GM13976 (cell line): ENCODE measurements around the gene PLK3.

ENCODE experiments used
- DNase-seq: peaks from one replicate; pipeline ENCODE4 v3.0.0; 2012; ENCODE audit warnings: low spot score
- in situ Hi-C: fragments of 300-500 bp; cut with MboI; formaldehyde crosslinking; loops from one replicate; pipeline ENCODE4 v1.12.0; 2022; ENCODE audit warnings: low sequenced_read_pairs, mixed read lengths, inconsistent platforms; ENCODE audit not compliant: unreplicated experiment
- TF ChIP-seq, protein P1 (sequence below): IDR thresholded peaks from 2 replicates; pipeline ENCODE4 v1.5.1; 2012; ENCODE audit warnings: borderline replicate concordance, mild to moderate bottlenecking; ENCODE audit not compliant: insufficient read depth; ENCODE audit errors: extremely low read depth, missing control alignments, control extremely low read depth

PLK3 gene

DNA sequence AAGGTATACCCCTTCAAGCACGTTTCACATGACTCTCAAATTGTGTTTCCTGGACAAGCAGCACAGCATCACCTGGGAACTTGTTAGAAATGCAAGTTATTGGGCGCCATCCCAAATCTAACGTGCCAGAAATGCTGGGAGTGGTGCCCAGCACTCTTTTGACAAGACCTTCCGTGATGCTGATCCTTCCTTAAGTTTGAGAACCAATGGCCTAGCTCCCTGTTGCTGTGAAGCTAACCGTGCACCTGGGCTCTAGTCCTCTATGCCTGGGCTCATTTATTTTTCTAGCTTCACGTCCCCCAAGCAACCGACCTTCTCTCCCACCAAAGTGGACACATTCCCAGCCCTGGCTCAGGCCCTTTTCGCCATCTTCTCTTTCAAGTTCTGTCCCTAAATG lies 16.5 kb upstream of the PLK3 start:
- DNase-seq: no peak
- in situ Hi-C loops: no loop called here
- TF ChIP-seq, protein P1, sequence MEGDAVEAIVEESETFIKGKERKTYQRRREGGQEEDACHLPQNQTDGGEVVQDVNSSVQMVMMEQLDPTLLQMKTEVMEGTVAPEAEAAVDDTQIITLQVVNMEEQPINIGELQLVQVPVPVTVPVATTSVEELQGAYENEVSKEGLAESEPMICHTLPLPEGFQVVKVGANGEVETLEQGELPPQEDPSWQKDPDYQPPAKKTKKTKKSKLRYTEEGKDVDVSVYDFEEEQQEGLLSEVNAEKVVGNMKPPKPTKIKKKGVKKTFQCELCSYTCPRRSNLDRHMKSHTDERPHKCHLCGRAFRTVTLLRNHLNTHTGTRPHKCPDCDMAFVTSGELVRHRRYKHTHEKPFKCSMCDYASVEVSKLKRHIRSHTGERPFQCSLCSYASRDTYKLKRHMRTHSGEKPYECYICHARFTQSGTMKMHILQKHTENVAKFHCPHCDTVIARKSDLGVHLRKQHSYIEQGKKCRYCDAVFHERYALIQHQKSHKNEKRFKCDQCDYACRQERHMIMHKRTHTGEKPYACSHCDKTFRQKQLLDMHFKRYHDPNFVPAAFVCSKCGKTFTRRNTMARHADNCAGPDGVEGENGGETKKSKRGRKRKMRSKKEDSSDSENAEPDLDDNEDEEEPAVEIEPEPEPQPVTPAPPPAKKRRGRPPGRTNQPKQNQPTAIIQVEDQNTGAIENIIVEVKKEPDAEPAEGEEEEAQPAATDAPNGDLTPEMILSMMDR: no peak

- in situ Hi-C loops: no loop called here
- TF ChIP-seq, protein P1: no peak
- peak; percentile 67 for DNase-seq
These were observed 15.8 kb upstream of the PLK3 start for GRCh38 chr1:44784094-44785028.

- DNase-seq: no peak
- TF ChIP-seq, protein P1: no peak
- in situ Hi-C loops: no loop called here
These were observed 15.2 kb upstream of the PLK3 start for GRCh38 chr1:44785029-44785380.

GRCh38 chr1:44785501-44786137 lies 14.6 kb upstream of the PLK3 start:
- TF ChIP-seq, protein P1: no peak
- no peak for DNase-seq
- in situ Hi-C loops: no loop called here

- peak; percentile 83 for DNase-seq
- TF ChIP-seq, protein P1: peak; percentile 94
- in situ Hi-C loops: no loop called here
These were observed 13.9 kb upstream of the PLK3 start for GRCh38 chr1:44786138-44786840.

GRCh38 chr1:44786841-44787426 lies 13.2 kb upstream of the PLK3 start:
- DNase-seq: no peak
- in situ Hi-C loops: no loop called here
- TF ChIP-seq, protein P1: no peak
